ENCODE results near the gene AMACR.

- no peak for TF ChIP-seq ZNF407 (IDR thresholded peaks at IDR 0.05; ENCODE audit: low read depth)
- no peak for TF ChIP-seq NBN (IDR thresholded peaks at IDR 0.05; ENCODE audit: low read depth)
- TF ChIP-seq ESRRA (IDR thresholded peaks at IDR 0.05; ENCODE audit: borderline replicate concordance, low read depth), result no peak
- no peak for TF ChIP-seq GTF2F1 (IDR thresholded peaks at IDR 0.05; ENCODE audit: low read depth, low read length)
- TF ChIP-seq ESRRB (CRISPR knock-in tag; IDR thresholded peaks at IDR 0.05; ENCODE audit: borderline replicate concordance), result no peak
- no peak for TF ChIP-seq ILF3 (IDR thresholded peaks at IDR 0.05; ENCODE audit: borderline replicate concordance)
- TF ChIP-seq POLR2A (conservative IDR thresholded peaks at IDR 0.05), result no peak
- TF ChIP-seq CBFA2T3 (IDR thresholded peaks at IDR 0.05), result no peak
Measured at GRCh38 chr5:33976307-33976706, 31.5 kb downstream of the AMACR start.

Measured in K562 (cell line).